Omental fat pad (tissue), 4 donors: Measurements from ENCODE around the gene ATG16L1. TPM values are rescaled to one million over a fixed set of nuclear protein-coding genes. Genes with fewer than 3 reads are reported as not detected.

Experiments
- small RNA-seq: library from RNA; depleted of rRNA; stranded (forward); fragments of <200 nt; gene quantifications from one replicate; pipeline ENCODE3, GENCODE V24; 2016
- total RNA-seq, 4 donors: library from RNA; depleted of rRNA; stranded (reverse); fragments of >200 nt; gene quantifications; one replicate each; pipeline ENCODE4 v1.1.0, GENCODE V29; 2016

Gene ATG16L1
- total RNA-seq, 4 donors from 2014 or later: 20.6 to 55.2 (median 27.6) TPM

Small RNAs within 50 kb of the gene (small RNA-seq; reads per million reads assigned to genes)
- not detected for gene RN7SL32P
- 165 reads per million, percentile 97 among the genes with 10 or more reads in this experiment for gene SCARNA5
- gene SCARNA6: 33.0 reads per million, percentile 94 among the genes with 10 or more reads in this experiment

Other genes with a start within 250 kb of the ATG16L1 start
- 1 to 10 TPM in 3 of 4 donors, not detected in 1; 1.1 to 1.9 (median 1.3) TPM for gene NGEF, start 238.4 kb upstream of the ATG16L1 start, total RNA-seq
- gene NEU2, start 219.0 kb upstream of the ATG16L1 start, total RNA-seq: not detected
- 10 to 100 TPM; 17.9 to 55.8 (median 27.6) TPM for gene INPP5D, start 191.3 kb upstream of the ATG16L1 start, total RNA-seq
- gene SAG, start 56.1 kb downstream of the ATG16L1 start, total RNA-seq: under 1 TPM in 1 of 4 donors, not detected in 3; 0.09 TPM
- gene DGKD, start 102.8 kb downstream of the ATG16L1 start, total RNA-seq: 10 to 100 TPM; 15.3 to 37.5 (median 22.9) TPM